NCI-H748 (cell line): ENCODE measurements around the gene GSKIP.
A peak's percentile ranks its signal among the peaks of the same experiment; 100 is the strongest.

Experiments
- DNase-seq: peaks from one replicate; lab custom pipeline; 2025; ENCODE audit not compliant: unreplicated experiment; lab: John Stamatoyannopoulos, UW

The GSKIP gene

GRCh38 chr14:96416292-96416691, 53.0 kb downstream of the GSKIP start:
- no peak for DNase-seq

GRCh38 chr14:96417254-96417653, 53.9 kb downstream of the GSKIP start:
- no peak for DNase-seq

GRCh38 chr14:96418075-96418474, 54.7 kb downstream of the GSKIP start:
- DNase-seq, result no peak

- DNase-seq, result no peak
Observed at GRCh38 chr14:96421236-96421635, 57.9 kb downstream of the GSKIP start.

- no peak for DNase-seq
Observed at GRCh38 chr14:96422992-96423391, 59.7 kb downstream of the GSKIP start.

GRCh38 chr14:96423446-96424108, 60.3 kb downstream of the GSKIP start:
- DNase-seq, result no peak

GRCh38 chr14:96424109-96424989, 61.0 kb downstream of the GSKIP start:
- DNase-seq, result peak; percentile 74

GRCh38 chr14:96434040-96434439, 70.7 kb downstream of the GSKIP start:
- no peak for DNase-seq
